ENCODE data around the gene GNAI1.

Gene GNAI1

GRCh38 chr7:80100254-80100653 lies 34.4 kb upstream of the GNAI1 start:
- H3K4me1 ChIP-seq (ENCODE audit: low read length): peaks cover 3% of the 10 kb centered on the region
- H3K79me2 ChIP-seq (ENCODE audit: low read length): no peaks in the 10 kb centered on the region
- no peak overlapping the region for H3K4me3 ChIP-seq (ENCODE audit: low read length)
- no peak for TF ChIP-seq EZH2 (optimal IDR thresholded peaks at IDR 0.05; ENCODE audit: low read depth, low read length)
- TF ChIP-seq EZH2phosphoT487 (IDR thresholded peaks at IDR 0.05; ENCODE audit: low read length): no peak
- TF ChIP-seq CTCF (IDR thresholded peaks at IDR 0.05; ENCODE audit: low read length): no peak
- no peaks in the 10 kb centered on the region for H3K36me3 ChIP-seq (replicated peaks; ENCODE audit: insufficient read depth, low read length)
- H3K9me3 ChIP-seq (replicated peaks; ENCODE audit: insufficient read depth, low read length): no peaks in the 10 kb centered on the region
- H3K27ac ChIP-seq (ENCODE audit: low read length): no peak overlapping the region
- no peaks in the 10 kb centered on the region for H3F3A ChIP-seq (ENCODE audit: insufficient read depth, low read length)
- H3K9ac ChIP-seq (ENCODE audit: low read length): no peak overlapping the region
- H3K4me2 ChIP-seq (ENCODE audit: low read depth, low read length): no peak overlapping the region
- H2AFZ ChIP-seq (ENCODE audit: low read length): no peak overlapping the region
- DNase-seq: no peak
- H3K9me2 ChIP-seq (replicated peaks; ENCODE audit: insufficient read depth, low read length): no peaks in the 10 kb centered on the region
- no peaks in the 10 kb centered on the region for H3K27me3 ChIP-seq (replicated peaks; ENCODE audit: insufficient read depth, low read length)
- H4K20me1 ChIP-seq (ENCODE audit: insufficient read depth, low read length): no peaks in the 10 kb centered on the region

GRCh38 chr7:80105701-80106408 lies 28.8 kb upstream of the GNAI1 start:
- Histone ChIP-seq H2AFZ (ENCODE audit: low read length) (0 out of 2 replicates have a peak overlapping the region, but pooled peaks have one; percentile 43), H3F3A (ENCODE audit: insufficient read depth, low read length) (peaks cover 27% of the 10 kb centered on the region), H3K4me1 (ENCODE audit: low read length) (peaks cover 32% of the 10 kb centered on the region), H3K4me2 (ENCODE audit: low read depth, low read length) (peak overlapping the region; percentile 67), H3K9ac (ENCODE audit: low read length) (no peak overlapping the region), H4K20me1 (ENCODE audit: insufficient read depth, low read length) (no peaks in the 10 kb centered on the region), H3K9me3 (replicated peaks; ENCODE audit: insufficient read depth, low read length) (no peaks in the 10 kb centered on the region), H3K36me3 (replicated peaks; ENCODE audit: insufficient read depth, low read length) (no peaks in the 10 kb centered on the region), H3K9me2 (replicated peaks; ENCODE audit: insufficient read depth, low read length) (no peaks in the 10 kb centered on the region), H3K27me3 (replicated peaks; ENCODE audit: insufficient read depth, low read length) (no peaks in the 10 kb centered on the region), H3K27ac (ENCODE audit: low read length) (peak overlapping the region; percentile 77; the same call in 1 of the 2 replicates), H3K79me2 (ENCODE audit: low read length) (no peaks in the 10 kb centered on the region), H3K4me3 (ENCODE audit: low read length) (no peak overlapping the region)
- no peak for DNase-seq
- TF ChIP-seq EZH2 (optimal IDR thresholded peaks at IDR 0.05; ENCODE audit: low read depth, low read length) (no peak), CTCF (IDR thresholded peaks at IDR 0.05; ENCODE audit: low read length) (no peak), EZH2phosphoT487 (IDR thresholded peaks at IDR 0.05; ENCODE audit: low read length) (no peak)

DNA sequence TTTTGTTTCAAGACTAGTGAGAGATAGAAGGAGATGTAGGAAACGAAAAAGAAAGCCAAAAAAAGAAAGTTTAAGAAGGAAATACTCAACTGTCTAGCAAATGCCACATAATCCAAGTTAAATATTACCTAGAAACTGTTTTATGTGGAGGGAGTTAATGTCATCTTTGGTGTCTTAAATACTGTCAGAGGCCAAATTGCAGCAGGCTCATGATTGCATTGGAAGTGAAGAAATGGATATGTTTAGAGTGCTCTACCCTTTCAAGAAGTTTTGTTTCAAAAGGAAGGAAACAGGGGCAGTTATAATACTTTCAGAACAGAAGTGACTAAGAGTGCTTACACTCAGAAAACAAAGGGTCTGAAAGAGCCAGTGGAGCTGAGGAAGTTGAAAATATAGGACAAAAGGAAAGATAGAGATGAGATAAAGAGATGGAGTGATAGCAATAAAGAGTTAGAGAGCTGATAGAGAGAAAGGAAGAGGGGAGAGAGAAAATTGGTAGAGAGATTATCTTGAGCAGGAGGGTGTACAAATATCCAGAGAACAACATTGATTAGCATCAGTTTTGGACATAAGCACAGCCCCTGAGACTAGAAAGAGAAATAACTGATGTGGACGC lies 28.0 kb upstream of the GNAI1 start:
- TF ChIP-seq EZH2 (optimal IDR thresholded peaks at IDR 0.05; ENCODE audit: low read depth, low read length) (no peak), CTCF (IDR thresholded peaks at IDR 0.05; ENCODE audit: low read length) (no peak), EZH2phosphoT487 (IDR thresholded peaks at IDR 0.05; ENCODE audit: low read length) (no peak)
- Histone ChIP-seq H3K4me2 (ENCODE audit: low read depth, low read length) (peak overlapping the region; percentile 67), H2AFZ (ENCODE audit: low read length) (peak overlapping the region; percentile 3; the same call in 1 of the 2 replicates), H3K4me1 (ENCODE audit: low read length) (peaks cover 32% of the 10 kb centered on the region), H3K9ac (ENCODE audit: low read length) (peak overlapping the region; percentile 14; the same call in 1 of the 2 replicates), H3K36me3 (replicated peaks; ENCODE audit: insufficient read depth, low read length) (no peaks in the 10 kb centered on the region), H3F3A (ENCODE audit: insufficient read depth, low read length) (peaks cover 27% of the 10 kb centered on the region), H3K27me3 (replicated peaks; ENCODE audit: insufficient read depth, low read length) (no peaks in the 10 kb centered on the region), H3K27ac (ENCODE audit: low read length) (peak overlapping the region; percentile 77), H3K4me3 (ENCODE audit: low read length) (peak overlapping the region; percentile 38), H3K9me2 (replicated peaks; ENCODE audit: insufficient read depth, low read length) (no peaks in the 10 kb centered on the region), H3K9me3 (replicated peaks; ENCODE audit: insufficient read depth, low read length) (no peaks in the 10 kb centered on the region), H4K20me1 (ENCODE audit: insufficient read depth, low read length) (no peaks in the 10 kb centered on the region), H3K79me2 (ENCODE audit: low read length) (no peaks in the 10 kb centered on the region)
- peak; percentile 53 for DNase-seq
